Right lobe of liver (tissue), 6 donors: ENCODE measurements around the gene ADAMTSL5. TPM values are rescaled to one million over a fixed set of nuclear protein-coding genes. Genes with fewer than 3 reads are reported as not detected.
A peak's percentile ranks its signal among the peaks of the same experiment; 100 is the strongest.

Experiments
- ATAC-seq, 4 donors: fragments of 200-7000 bp; cut with Tn5 transposase; one replicate each; pipeline ENCODE4 v1.9.1; 2020; ENCODE audit warnings: mild to moderate bottlenecking in 4 of 4, moderate library complexity in 4 of 4
- DNase-seq, 3 donors: peaks; one replicate each; pipeline ENCODE4 v3.0.0-alpha.2; 2020
- H3K27ac ChIP-seq, 3 donors: fragments of 200-600 bp; one replicate each; pipeline ENCODE4 v1.8.0; 2022
- H3K27me3 ChIP-seq, 2 donors: fragments of 200-600 bp; one replicate each; pipeline ENCODE4 v1.8.0; 2022
- H3K36me3 ChIP-seq, 4 donors: fragments of 200-600 bp; sonication (generic) in 1 of 4; one replicate each; pipeline versions ENCODE4 v1.5.1 to v1.8.0; 2017 to 2022; ENCODE audit warnings: control low read depth in 1 of 4
- H3K4me1 ChIP-seq, 4 donors: fragments of 200-600 bp; sonication (generic) in 1 of 4; one replicate each; pipeline versions ENCODE4 v1.5.1 to v1.8.0; 2017 to 2022; ENCODE audit warnings: control low read depth in 1 of 4
- H3K4me3 ChIP-seq, 3 donors: fragments of 200-600 bp; one replicate each; pipeline ENCODE4 v1.8.0; 2022
- H3K9me3 ChIP-seq, 4 donors: fragments of 200-600 bp; sonication (generic) in 1 of 4; one replicate each; pipeline versions ENCODE4 v1.5.1 to v1.8.0; 2017 to 2022; ENCODE audit warnings: control low read depth in 1 of 4
- POLR2A ChIP-seq: fragments of 450-650 bp; IDR thresholded peaks from one replicate; pipeline ENCODE4 v1.6.1; 2017; ENCODE audit warnings: antibody characterized with exemption, mild to moderate bottlenecking
- WGBS: methylation state at CpG from one replicate; pipeline ENCODE4 v1.1.6; 2018; ENCODE audit warnings: low coverage, low lambda C conversion rate; ENCODE audit not compliant: insufficient coverage; ENCODE audit errors: missing lambda C conversion rate; 5-methylcytosine and 5-hydroxymethylcytosine counted together
- intact Hi-C, 2 donors: fragments of 100-400 bp; cut with DNase I; formaldehyde crosslinking; loops; one replicate each; pipeline versions ENCODE4 v1.11.2 to v1.14.1; 2022
- total RNA-seq, 6 experiments: library from RNA; depleted of rRNA in 2 of 6; stranded (reverse); fragments of >200 nt in 2 of 6; fragmentation: NEBNext Ultra II Directional in 3 of 6; extraction: Animal tissue kit (Norgen Biotek cat#: 25700) in 3 of 6; gene quantifications; one replicate each; pipeline versions ENCODE4 v1.1.0 to v1.2.4, GENCODE V29; 2016 to 2023
- TF ChIP-seq, protein P1 (sequence below), 4 donors: fragments of 200-600 bp in 3 of 4; fragments of 450-650 bp in 1 of 4; IDR thresholded peaks; one replicate each; pipeline versions ENCODE4 v1.5.1 to v1.8.0; 2016 to 2022; ENCODE audit warnings: antibody characterized with exemption in 4 of 4, mild to moderate bottlenecking in 2 of 4
- donor health status: DM: no; HTN: yes; CAD: no.
- donor health status: DM: no; HTN: no; CAD: no.
- donor health status: DM: no; HTN: no; CAD: no.
- donor health status: DM: no; HTN: yes; CAD: no.
- donor health status: DM: no; HTN: yes; CAD: no.

Gene ADAMTSL5
- total RNA-seq, 6 experiments from 2014 or later: 1.8 to 6.9 (median 4.5) TPM

- Histone ChIP-seq H3K36me3 (no peaks in the 10 kb centered on the region), H3K9me3 (no peaks in the 10 kb centered on the region), H3K27ac (no peak overlapping the region), H3K27me3 (no peaks in the 10 kb centered on the region), H3K4me3 (no peak overlapping the region), H3K4me1 (peaks cover 0 to 25% (median 9%) of the 10 kb centered on the region in 4 donors)
- WGBS: 100% methylated on average over 1 of the region's 25 CpGs
- TF ChIP-seq POLR2A: no peak
- TF ChIP-seq, protein P1, sequence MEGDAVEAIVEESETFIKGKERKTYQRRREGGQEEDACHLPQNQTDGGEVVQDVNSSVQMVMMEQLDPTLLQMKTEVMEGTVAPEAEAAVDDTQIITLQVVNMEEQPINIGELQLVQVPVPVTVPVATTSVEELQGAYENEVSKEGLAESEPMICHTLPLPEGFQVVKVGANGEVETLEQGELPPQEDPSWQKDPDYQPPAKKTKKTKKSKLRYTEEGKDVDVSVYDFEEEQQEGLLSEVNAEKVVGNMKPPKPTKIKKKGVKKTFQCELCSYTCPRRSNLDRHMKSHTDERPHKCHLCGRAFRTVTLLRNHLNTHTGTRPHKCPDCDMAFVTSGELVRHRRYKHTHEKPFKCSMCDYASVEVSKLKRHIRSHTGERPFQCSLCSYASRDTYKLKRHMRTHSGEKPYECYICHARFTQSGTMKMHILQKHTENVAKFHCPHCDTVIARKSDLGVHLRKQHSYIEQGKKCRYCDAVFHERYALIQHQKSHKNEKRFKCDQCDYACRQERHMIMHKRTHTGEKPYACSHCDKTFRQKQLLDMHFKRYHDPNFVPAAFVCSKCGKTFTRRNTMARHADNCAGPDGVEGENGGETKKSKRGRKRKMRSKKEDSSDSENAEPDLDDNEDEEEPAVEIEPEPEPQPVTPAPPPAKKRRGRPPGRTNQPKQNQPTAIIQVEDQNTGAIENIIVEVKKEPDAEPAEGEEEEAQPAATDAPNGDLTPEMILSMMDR (IDR thresholded peaks at IDR 0.05): no peak
- ATAC-seq (no peak), DNase-seq (no peak)
- intact Hi-C loops: no loop called here
Measured at GRCh38 chr19:1497578-1498235, 15.1 kb downstream of the ADAMTSL5 start.

DNA sequence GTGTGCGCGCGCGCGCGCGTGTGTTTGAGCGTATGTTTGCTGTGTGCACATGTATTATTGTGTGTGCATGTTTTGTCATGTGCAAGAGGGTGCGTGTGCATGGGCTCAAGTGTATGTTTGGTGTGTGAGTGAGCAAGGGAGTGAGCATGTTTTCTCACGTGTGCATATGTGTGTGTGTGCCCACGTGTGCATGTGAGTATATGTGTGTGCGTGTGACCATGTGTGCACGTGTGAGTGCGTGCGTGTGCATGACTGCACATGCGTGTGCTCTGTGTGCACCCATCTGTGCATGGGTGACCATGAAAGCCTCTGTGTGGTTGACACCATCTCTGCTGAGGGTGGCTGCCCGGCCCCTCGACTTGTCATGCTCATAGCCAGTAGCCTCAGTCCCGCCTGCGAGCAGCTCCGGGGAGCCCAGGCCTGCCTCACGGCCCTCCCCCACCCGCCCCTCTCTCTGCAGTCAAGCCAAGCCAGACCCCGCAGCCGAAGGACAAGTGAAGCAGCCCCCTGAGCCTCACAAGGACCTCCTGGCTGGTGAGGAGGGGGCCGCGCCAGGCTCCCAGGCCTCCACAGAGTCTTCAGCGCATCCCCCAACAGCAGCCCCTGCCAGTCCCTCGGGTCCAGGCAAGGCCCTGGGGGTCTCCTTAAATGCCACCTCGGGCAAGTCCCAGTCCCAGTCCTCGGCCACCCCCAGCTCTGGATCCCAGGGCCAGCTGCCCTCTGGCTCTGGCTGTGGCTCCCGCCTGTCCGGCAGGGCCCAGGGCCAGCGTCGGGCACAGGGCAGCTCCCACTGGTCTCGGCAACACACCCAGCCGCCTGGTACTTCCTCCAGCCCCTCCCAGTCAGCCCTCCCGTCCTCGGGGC is 15.9 kb downstream of the ADAMTSL5 start:
- H3K27ac ChIP-seq: no peak overlapping the region
- no peaks in the 10 kb centered on the region for H3K36me3 ChIP-seq
- intact Hi-C loops: no loop called here
- H3K27me3 ChIP-seq: no peaks in the 10 kb centered on the region
- no peak for DNase-seq
- TF ChIP-seq, protein P1 (IDR thresholded peaks at IDR 0.05): no peak
- TF ChIP-seq POLR2A: no peak
- no peaks in the 10 kb centered on the region for H3K9me3 ChIP-seq
- ATAC-seq: no peak
- H3K4me1 ChIP-seq: peaks cover 0 to 32% (median 9%) of the 10 kb centered on the region in 4 donors
- H3K4me3 ChIP-seq: no peak overlapping the region
- WGBS: 63% methylated on average over 12 of the region's 39 CpGs

- H3K36me3 ChIP-seq: no peaks in the 10 kb centered on the region
- DNase-seq (peak in 1 of 3 donors; percentile 21), ATAC-seq (no peak)
- H3K9me3 ChIP-seq: no peaks in the 10 kb centered on the region
- 73% methylated on average over 6 of the region's 40 CpGs for WGBS
- no peak overlapping the region for H3K4me3 ChIP-seq
- peaks cover 0 to 26% (median 5%) of the 10 kb centered on the region in 4 donors for H3K4me1 ChIP-seq
- intact Hi-C loops: no loop called here
- no peaks in the 10 kb centered on the region for H3K27me3 ChIP-seq
- no peak overlapping the region for H3K27ac ChIP-seq
- TF ChIP-seq, protein P1 (IDR thresholded peaks at IDR 0.05): no peak
- no peak for TF ChIP-seq POLR2A
Measured at GRCh38 chr19:1495799-1496713, 16.8 kb downstream of the ADAMTSL5 start.

DNA sequence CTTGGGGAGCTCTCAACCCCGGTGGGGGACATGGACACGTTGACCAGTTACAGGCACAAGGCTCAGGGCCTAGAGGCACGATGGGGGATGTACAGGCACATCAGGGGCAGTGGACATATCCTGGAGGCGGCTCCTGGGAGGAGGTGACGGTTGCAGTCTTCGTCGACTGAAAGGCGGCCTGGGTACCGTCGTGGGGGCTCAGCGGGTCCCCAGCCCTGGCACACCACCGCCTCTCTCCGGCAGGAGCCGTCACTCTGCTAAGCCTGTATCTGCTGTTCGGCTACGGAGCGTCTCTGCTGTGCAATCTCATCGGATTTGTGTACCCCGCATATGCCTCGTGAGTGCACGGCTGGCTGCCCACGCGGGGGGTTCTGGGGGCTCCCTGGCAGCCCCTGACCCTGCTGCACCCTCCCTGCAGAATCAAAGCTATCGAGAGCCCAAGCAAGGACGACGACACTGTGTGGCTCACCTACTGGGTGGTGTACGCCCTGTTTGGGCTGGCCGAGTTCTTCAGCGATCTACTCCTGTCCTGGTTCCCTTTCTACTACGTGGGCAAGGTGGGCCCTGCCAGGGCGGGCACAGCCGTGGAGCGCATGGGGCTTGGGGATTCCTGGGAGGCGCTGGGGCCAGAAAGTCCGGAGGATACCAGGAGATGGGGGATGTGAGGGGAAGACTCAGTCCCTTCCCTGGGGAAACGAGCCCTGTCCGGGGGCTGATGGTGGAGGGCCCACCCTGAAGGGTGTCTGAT is 17.6 kb downstream of the ADAMTSL5 start:
- TF ChIP-seq, protein P1 (IDR thresholded peaks at IDR 0.05): no peak
- no peak for TF ChIP-seq POLR2A
- Histone ChIP-seq H3K27me3 (no peaks in the 10 kb centered on the region), H3K9me3 (no peaks in the 10 kb centered on the region), H3K36me3 (no peaks in the 10 kb centered on the region), H3K27ac (no peak overlapping the region), H3K4me3 (no peak overlapping the region), H3K4me1 (peaks cover 0 to 26% (median 5%) of the 10 kb centered on the region in 4 donors)
- ATAC-seq (no peak), DNase-seq (no peak)
- intact Hi-C loops: no loop called here
- WGBS: 82% methylated on average over 10 of the region's 37 CpGs
